Measurements from ENCODE around the gene LNP1.
"Not testable (repeated sequence)": the region's sequence is repeated elsewhere in the genome, so short reads cannot be mapped to it uniquely, and the experiment has no call there.

Gene LNP1

DNA sequence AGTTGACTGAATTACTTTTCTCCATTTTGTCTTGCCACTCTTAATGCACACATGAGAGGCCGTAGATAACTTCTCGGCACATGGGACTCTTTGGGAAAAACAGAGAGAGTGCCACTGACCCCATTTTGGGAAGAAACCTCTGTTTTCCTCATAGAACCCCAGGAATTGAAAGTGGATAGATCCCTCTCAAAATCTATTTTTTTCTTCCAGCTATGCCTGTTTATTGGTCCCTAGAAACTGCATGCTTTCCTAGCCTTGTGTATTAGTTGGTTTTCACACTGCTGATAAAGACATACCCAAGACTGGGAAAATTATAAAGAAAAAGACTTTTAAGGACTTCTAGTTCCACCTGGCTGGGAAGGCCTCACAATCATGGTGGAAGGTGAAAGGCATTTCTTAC, 67.3 kb downstream of the LNP1 start:
- no peaks in the 10 kb centered on the region for H3K36me3 ChIP-seq (ENCODE audit: insufficient read depth)
- peaks cover 8% of the 10 kb centered on the region for H3K4me1 ChIP-seq (ENCODE audit: low read depth, poor library complexity, severe bottlenecking)
- H4K20me1 ChIP-seq (ENCODE audit: insufficient read depth) = no peaks in the 10 kb centered on the region
- no peak overlapping the region for H2AFZ ChIP-seq (ENCODE audit: low read depth)
- no peaks in the 10 kb centered on the region for H3K27me3 ChIP-seq (ENCODE audit: insufficient read depth, low read depth)
- H3K27ac ChIP-seq = no peak overlapping the region
- H3K4me3 ChIP-seq (IDR thresholded peaks at IDR 0.05; ENCODE audit: insufficient read depth, low read depth, low read length) = no peak overlapping the region
- no peak overlapping the region for H3K9ac ChIP-seq
- TF ChIP-seq, protein P1, sequence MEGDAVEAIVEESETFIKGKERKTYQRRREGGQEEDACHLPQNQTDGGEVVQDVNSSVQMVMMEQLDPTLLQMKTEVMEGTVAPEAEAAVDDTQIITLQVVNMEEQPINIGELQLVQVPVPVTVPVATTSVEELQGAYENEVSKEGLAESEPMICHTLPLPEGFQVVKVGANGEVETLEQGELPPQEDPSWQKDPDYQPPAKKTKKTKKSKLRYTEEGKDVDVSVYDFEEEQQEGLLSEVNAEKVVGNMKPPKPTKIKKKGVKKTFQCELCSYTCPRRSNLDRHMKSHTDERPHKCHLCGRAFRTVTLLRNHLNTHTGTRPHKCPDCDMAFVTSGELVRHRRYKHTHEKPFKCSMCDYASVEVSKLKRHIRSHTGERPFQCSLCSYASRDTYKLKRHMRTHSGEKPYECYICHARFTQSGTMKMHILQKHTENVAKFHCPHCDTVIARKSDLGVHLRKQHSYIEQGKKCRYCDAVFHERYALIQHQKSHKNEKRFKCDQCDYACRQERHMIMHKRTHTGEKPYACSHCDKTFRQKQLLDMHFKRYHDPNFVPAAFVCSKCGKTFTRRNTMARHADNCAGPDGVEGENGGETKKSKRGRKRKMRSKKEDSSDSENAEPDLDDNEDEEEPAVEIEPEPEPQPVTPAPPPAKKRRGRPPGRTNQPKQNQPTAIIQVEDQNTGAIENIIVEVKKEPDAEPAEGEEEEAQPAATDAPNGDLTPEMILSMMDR (conservative IDR thresholded peaks at IDR 0.05; ENCODE audit: low read depth, low read length) = no peak
- H3K4me2 ChIP-seq = no peak overlapping the region
- H3K79me2 ChIP-seq (ENCODE audit: insufficient read depth, low read depth) = no peaks in the 10 kb centered on the region

DNA sequence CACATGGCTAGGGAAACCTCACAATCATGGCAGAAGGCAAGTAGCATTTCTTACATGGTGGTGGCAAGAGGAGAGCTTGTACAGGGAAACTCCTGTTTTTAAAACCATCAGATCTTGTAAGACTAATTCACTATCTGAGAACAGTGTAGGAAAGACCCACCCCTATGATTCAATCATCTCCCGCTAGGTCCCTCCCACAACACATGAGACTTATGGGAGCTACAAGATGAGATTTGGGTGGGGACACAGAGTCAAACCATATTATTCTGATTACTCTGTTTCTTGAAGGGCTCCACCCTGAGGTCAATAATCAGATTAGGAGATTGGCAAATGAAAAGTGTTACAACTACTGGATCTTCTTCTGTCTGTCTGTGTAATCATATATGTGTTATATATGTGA, 69.6 kb downstream of the LNP1 start:
- H3K9ac ChIP-seq = no peak overlapping the region
- TF ChIP-seq, protein P1 (conservative IDR thresholded peaks at IDR 0.05; ENCODE audit: low read depth, low read length) = no peak
- H4K20me1 ChIP-seq (ENCODE audit: insufficient read depth) = no peaks in the 10 kb centered on the region
- H3K79me2 ChIP-seq (ENCODE audit: insufficient read depth, low read depth) = no peaks in the 10 kb centered on the region
- H3K27ac ChIP-seq = no peak overlapping the region
- no peaks in the 10 kb centered on the region for H3K36me3 ChIP-seq (ENCODE audit: insufficient read depth)
- peaks cover 5% of the 10 kb centered on the region for H3K4me1 ChIP-seq (ENCODE audit: low read depth, poor library complexity, severe bottlenecking)
- no peak overlapping the region for H3K4me2 ChIP-seq
- H3K4me3 ChIP-seq (IDR thresholded peaks at IDR 0.05; ENCODE audit: insufficient read depth, low read depth, low read length) = no peak overlapping the region
- no peak overlapping the region for H2AFZ ChIP-seq (ENCODE audit: low read depth)
- no peaks in the 10 kb centered on the region for H3K27me3 ChIP-seq (ENCODE audit: insufficient read depth, low read depth)

DNA sequence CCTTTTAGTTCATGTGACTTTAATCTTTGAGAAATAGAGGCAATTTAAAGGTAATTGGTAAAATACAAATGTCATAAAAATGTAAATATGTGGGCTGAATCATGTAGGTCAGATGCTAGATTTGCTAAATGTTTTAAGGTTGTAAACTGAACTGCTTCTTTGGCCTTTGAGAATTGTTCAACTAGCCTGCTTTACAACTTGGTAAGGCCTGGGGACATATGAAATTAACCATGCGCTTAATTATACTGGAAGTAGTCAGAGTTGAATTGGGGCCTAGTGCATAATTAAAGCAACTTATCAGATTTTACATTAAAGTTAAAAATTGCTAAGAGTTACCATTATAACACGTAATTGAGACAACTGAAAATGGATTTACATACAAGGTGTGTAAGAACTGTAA, 70.1 kb downstream of the LNP1 start:
- Histone ChIP-seq H3K36me3 (ENCODE audit: insufficient read depth) (no peaks in the 10 kb centered on the region), H4K20me1 (ENCODE audit: insufficient read depth) (no peaks in the 10 kb centered on the region), H3K27me3 (ENCODE audit: insufficient read depth, low read depth) (no peaks in the 10 kb centered on the region), H3K4me2 (no peak overlapping the region), H3K9ac (no peak overlapping the region), H3K27ac (no peak overlapping the region), H3K79me2 (ENCODE audit: insufficient read depth, low read depth) (no peaks in the 10 kb centered on the region), H2AFZ (ENCODE audit: low read depth) (no peak overlapping the region), H3K4me1 (ENCODE audit: low read depth, poor library complexity, severe bottlenecking) (peaks cover under 1% of the 10 kb centered on the region), H3K4me3 (IDR thresholded peaks at IDR 0.05; ENCODE audit: insufficient read depth, low read depth, low read length) (no peak overlapping the region)
- TF ChIP-seq, protein P1 (conservative IDR thresholded peaks at IDR 0.05; ENCODE audit: low read depth, low read length) = no peak

DNA sequence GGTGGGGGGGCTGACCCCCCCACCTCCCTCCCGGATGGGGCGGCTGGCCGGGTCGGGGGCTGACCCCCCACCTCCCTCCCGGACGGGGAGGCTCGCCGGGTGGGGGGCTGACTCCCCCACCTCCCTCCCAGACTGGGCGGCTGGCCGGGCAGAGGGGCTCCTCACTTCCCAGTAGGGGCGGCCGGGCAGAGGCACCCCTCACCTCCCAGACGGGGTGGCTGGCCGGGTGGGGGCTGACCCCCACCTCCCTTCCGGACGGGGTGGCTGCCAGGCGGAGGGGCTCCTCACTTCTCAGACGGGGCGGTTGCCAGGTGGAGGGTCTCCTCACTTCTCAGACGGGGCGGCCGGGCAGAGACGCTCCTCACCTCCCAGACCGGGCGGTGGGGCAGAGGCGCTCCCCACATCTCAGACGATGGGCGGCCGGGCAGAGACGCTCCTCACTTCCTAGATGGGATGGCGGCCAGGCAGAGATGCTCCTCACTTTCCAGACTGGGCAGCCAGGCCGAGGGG, 76.6 kb downstream of the LNP1 start:
- not testable (repeated sequence) for H3K9ac ChIP-seq; H3K4me2 ChIP-seq; H3K4me3 ChIP-seq (IDR thresholded peaks at IDR 0.05; ENCODE audit: insufficient read depth, low read depth, low read length); H4K20me1 ChIP-seq (ENCODE audit: insufficient read depth); H3K36me3 ChIP-seq (ENCODE audit: insufficient read depth); H3K27me3 ChIP-seq (ENCODE audit: insufficient read depth, low read depth); H3K4me1 ChIP-seq (ENCODE audit: low read depth, poor library complexity, severe bottlenecking); H3K79me2 ChIP-seq (ENCODE audit: insufficient read depth, low read depth); H3K27ac ChIP-seq; H2AFZ ChIP-seq (ENCODE audit: low read depth)

DNA sequence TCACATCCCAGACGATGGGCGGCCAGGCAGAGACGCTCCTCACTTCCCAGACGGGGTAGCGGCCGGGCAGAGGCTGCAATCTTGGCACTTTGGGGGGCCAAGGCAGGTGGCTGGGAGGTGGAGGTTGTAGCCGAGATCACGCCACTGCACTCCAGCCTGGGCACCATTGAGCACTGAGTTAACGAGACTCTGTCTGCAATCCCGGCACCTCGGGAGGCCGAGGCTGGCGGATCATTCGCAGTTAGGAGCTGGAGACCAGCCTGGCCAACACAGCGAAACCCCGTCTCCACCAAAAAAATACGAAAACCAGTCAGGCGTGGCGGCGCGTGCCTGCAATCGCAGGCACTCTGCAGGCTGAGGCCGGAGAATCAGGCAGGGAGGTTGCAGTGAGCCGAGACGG, 77.2 kb downstream of the LNP1 start:
- H3K4me1 ChIP-seq (ENCODE audit: low read depth, poor library complexity, severe bottlenecking); H3K27ac ChIP-seq; H2AFZ ChIP-seq (ENCODE audit: low read depth); H3K79me2 ChIP-seq (ENCODE audit: insufficient read depth, low read depth); H3K36me3 ChIP-seq (ENCODE audit: insufficient read depth); H3K9ac ChIP-seq; H4K20me1 ChIP-seq (ENCODE audit: insufficient read depth); H3K27me3 ChIP-seq (ENCODE audit: insufficient read depth, low read depth); H3K4me2 ChIP-seq; H3K4me3 ChIP-seq (IDR thresholded peaks at IDR 0.05; ENCODE audit: insufficient read depth, low read depth, low read length): not testable (repeated sequence)
